Smooth muscle cell (in vitro differentiated cells): ENCODE data around the gene PDZRN3. TPM values are rescaled to one million over a fixed set of nuclear protein-coding genes. Genes with fewer than 3 reads are reported as not detected.

Experiments used
- DNase-seq: peaks from one replicate; lab custom pipeline; 2025; ENCODE audit not compliant: unreplicated experiment; lab: John Stamatoyannopoulos, UW
- H2AFZ ChIP-seq: fragments of 200-600 bp; sonication (generic); 2 replicates; pipeline ENCODE4 v1.6.0; 2016; ENCODE audit warnings: antibody characterized with exemption, low read depth, mild to moderate bottlenecking
- H3F3A ChIP-seq: fragments of 200-600 bp; sonication (generic); 2 replicates; pipeline ENCODE4 v1.6.0; 2017; ENCODE audit warnings: antibody characterized with exemption, low read depth
- H3K27ac ChIP-seq: fragments of 200-600 bp; sonication (generic); 2 replicates; pipeline ENCODE4 v1.5.1; 2016; ENCODE audit warnings: low read depth, mild to moderate bottlenecking
- H3K27me3 ChIP-seq: fragments of 200-600 bp; sonication (generic); 2 replicates; pipeline ENCODE4 v1.6.1; 2016; ENCODE audit warnings: low read depth, mild to moderate bottlenecking
- H3K36me3 ChIP-seq: fragments of 200-600 bp; sonication (generic); 2 replicates; pipeline ENCODE4 v1.5.1; 2016; ENCODE audit warnings: low read depth
- H3K4me1 ChIP-seq: fragments of 200-600 bp; sonication (generic); 2 replicates; pipeline ENCODE4 v1.5.1; 2016; ENCODE audit warnings: low read depth
- H3K4me2 ChIP-seq: fragments of 200-600 bp; sonication (generic); 2 replicates; pipeline ENCODE4 v1.6.0; 2016; ENCODE audit warnings: mild to moderate bottlenecking
- H3K4me3 ChIP-seq: fragments of 200-600 bp; sonication (generic); 2 replicates; pipeline ENCODE4 v1.5.1; 2016; ENCODE audit warnings: mild to moderate bottlenecking
- H3K79me2 ChIP-seq: fragments of 200-600 bp; sonication (generic); 2 replicates; pipeline ENCODE4 v1.6.0; 2016; ENCODE audit warnings: low read depth, mild to moderate bottlenecking
- H3K9ac ChIP-seq: fragments of 200-600 bp; sonication (generic); 2 replicates; pipeline ENCODE4 v1.6.0; 2016; ENCODE audit warnings: low read depth
- H3K9me3 ChIP-seq: fragments of 200-600 bp; sonication (generic); replicated peaks from 2 replicates; pipeline ENCODE4 v1.5.1; 2016; ENCODE audit warnings: low read depth
- H4K20me1 ChIP-seq: fragments of 200-600 bp; sonication (generic); 2 replicates; pipeline ENCODE4 v1.6.0; 2016; ENCODE audit warnings: low read depth
- CTCF ChIP-seq: fragments of 200-600 bp; sonication (generic); IDR thresholded peaks from 2 replicates; pipeline ENCODE4 v1.5.1; 2017; ENCODE audit warnings: borderline replicate concordance, mild to moderate bottlenecking, antibody characterized with exemption; ENCODE audit not compliant: insufficient read depth, poor library complexity, severe bottlenecking
- whole genome bisulfite sequencing: methylation state at CpG from one replicate; pipeline ENCODE4 v1.1.7; 2016; ENCODE audit warnings: low lambda C conversion rate; 5-methylcytosine and 5-hydroxymethylcytosine counted together
- polyA plus RNA-seq: library from polyadenylated mRNA; unstranded; fragments of >200 nt; fragmentation: Nextera tagmentation; extraction: Ambion mirVana; gene quantifications from 2 replicates; pipeline ENCODE4 v1.2.1, GENCODE V29; 2016
- total RNA-seq: library from RNA; depleted of rRNA; stranded (reverse); fragments of >200 nt; gene quantifications from 2 replicates; pipeline ENCODE4 v1.2.3, GENCODE V29; 2014

Gene PDZRN3
- total and polyA plus RNA-seq, 2 experiments from 2014 or later = 99.5 to 128 TPM

DNA sequence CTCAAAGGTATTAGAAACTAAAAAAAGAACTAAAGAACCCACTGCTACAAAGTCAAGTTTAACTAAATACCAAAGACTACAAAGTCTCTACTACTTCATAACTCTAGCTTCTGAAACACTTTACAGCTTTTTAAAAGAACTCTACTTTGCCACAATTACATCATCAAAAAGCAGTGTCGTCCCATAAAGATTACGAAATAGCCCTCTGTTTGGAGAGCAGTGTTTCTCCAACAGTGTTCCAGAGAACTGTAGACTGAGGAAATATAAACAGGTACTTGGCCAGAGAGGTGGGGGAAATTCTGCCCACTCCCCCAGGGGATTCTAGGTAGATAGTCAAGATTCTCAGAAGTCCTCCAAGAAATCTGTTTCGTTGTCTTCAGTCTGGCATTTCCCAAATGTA is 225.6 kb downstream of the PDZRN3 start:
- Histone ChIP-seq H3K4me2 (no peak overlapping the region), H3K36me3 (peaks cover 16% of the 10 kb centered on the region), H3K27me3 (no peaks in the 10 kb centered on the region), H2AFZ (no peak overlapping the region), H3K4me1 (peaks cover 1% of the 10 kb centered on the region), H3K9me3 (no peaks in the 10 kb centered on the region), H3K79me2 (peaks cover under 1% of the 10 kb centered on the region), H3K4me3 (no peak overlapping the region), H3F3A (peaks cover 6% of the 10 kb centered on the region), H3K9ac (no peak overlapping the region), H3K27ac (peak overlapping the region; percentile 3), H4K20me1 (peaks cover 96% of the 10 kb centered on the region)
- DNase-seq = no peak
- no peak for TF ChIP-seq CTCF
- WGBS = 52% methylated on average over 3 of the region's 3 CpGs

DNA sequence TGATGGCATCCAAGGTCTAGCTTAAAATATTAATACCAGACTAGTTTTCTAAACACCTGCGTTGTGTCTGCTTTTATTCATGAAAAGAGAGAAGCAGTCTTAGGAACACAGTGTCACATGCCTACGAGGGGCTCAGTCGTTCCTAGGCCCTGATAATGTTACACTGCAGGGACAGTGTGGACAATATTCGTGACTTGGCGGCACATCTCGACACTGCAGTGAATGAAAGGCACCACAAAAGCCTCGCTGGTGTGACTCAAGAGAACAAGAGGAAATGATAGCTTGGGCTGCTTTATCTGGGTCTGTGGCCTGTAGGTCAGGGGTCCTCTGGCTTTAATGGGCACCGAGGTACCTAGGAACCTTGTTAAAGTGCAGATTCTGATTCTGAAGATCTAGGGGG is 226.7 kb downstream of the PDZRN3 start:
- Histone ChIP-seq H3K9me3 (no peaks in the 10 kb centered on the region), H4K20me1 (peaks cover 96% of the 10 kb centered on the region), H3K79me2 (no peaks in the 10 kb centered on the region), H2AFZ (no peak overlapping the region), H3K27ac (no peak overlapping the region), H3K4me1 (no peaks in the 10 kb centered on the region), H3F3A (peaks cover 4% of the 10 kb centered on the region), H3K36me3 (peaks cover 6% of the 10 kb centered on the region), H3K4me3 (no peak overlapping the region), H3K4me2 (no peak overlapping the region), H3K27me3 (no peaks in the 10 kb centered on the region), H3K9ac (no peak overlapping the region)
- DNase-seq = no peak
- TF ChIP-seq CTCF = no peak
- 95% methylated on average over 8 of the region's 8 CpGs for WGBS

DNA sequence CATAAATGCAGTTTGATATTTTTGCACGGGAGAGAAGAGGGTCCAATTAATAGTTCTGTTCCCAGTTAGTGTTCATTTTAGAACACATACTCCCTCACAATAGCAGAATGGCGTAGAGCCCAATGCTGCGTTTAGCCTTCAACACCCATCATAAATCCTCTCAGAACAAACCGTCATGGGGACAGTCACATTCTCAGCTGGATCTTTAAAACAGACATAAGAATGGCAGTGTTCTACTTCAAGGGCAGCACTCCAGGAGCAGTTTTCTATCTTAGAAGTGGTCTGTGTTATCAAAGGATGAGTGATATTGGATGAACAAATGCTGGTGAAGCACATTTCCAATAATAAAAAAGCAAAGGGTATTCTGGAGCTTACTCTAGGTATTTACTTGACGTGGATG is 230.5 kb downstream of the PDZRN3 start:
- no peak overlapping the region for H2AFZ ChIP-seq
- H3K9ac ChIP-seq = no peak overlapping the region
- peaks cover under 1% of the 10 kb centered on the region for H3F3A ChIP-seq
- no peak for DNase-seq
- peaks cover 93% of the 10 kb centered on the region for H4K20me1 ChIP-seq
- no peaks in the 10 kb centered on the region for H3K4me1 ChIP-seq
- peaks cover 32% of the 10 kb centered on the region for H3K36me3 ChIP-seq
- no peaks in the 10 kb centered on the region for H3K79me2 ChIP-seq
- no peaks in the 10 kb centered on the region for H3K27me3 ChIP-seq
- no peak overlapping the region for H3K27ac ChIP-seq
- 68% methylated on average over 5 of the region's 5 CpGs for WGBS
- H3K4me3 ChIP-seq = no peak overlapping the region
- H3K9me3 ChIP-seq = no peaks in the 10 kb centered on the region
- H3K4me2 ChIP-seq = no peak overlapping the region
- no peak for TF ChIP-seq CTCF

DNA sequence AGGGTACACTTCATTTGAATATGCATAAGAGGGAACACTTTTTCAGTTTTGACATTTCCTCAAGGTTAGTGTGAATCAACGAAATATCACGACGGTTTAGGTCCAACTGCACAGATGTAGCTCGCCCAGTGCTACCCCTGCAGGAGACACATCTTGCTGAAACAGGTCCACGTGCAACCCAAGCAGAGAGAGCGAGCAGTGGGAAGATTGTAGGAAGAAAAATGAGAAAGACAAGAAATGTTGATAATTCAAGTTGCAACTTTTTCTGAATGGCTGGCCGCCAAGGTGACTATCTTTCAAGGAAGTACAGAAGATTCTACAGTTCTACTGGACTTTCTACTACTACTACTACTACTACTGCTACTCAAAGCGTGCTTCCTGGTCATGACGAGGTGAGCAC is 231.7 kb downstream of the PDZRN3 start:
- no peaks in the 10 kb centered on the region for H3K4me1 ChIP-seq

More for the DNA sequence above, 231.7 kb downstream of the PDZRN3 start:
- no peaks in the 10 kb centered on the region for H3K9me3 ChIP-seq
- no peak for DNase-seq
- H3K36me3 ChIP-seq = peaks cover 37% of the 10 kb centered on the region
- H3K9ac ChIP-seq = no peak overlapping the region
- H4K20me1 ChIP-seq = peaks cover 86% of the 10 kb centered on the region
- no peak overlapping the region for H3K27ac ChIP-seq
- H3K79me2 ChIP-seq = no peaks in the 10 kb centered on the region
- TF ChIP-seq CTCF = no peak
- no peak overlapping the region for H3K4me3 ChIP-seq
- H3F3A ChIP-seq = no peaks in the 10 kb centered on the region
- no peak overlapping the region for H2AFZ ChIP-seq
- no peak overlapping the region for H3K4me2 ChIP-seq
- 97% methylated on average over 9 of the region's 9 CpGs for WGBS
- no peaks in the 10 kb centered on the region for H3K27me3 ChIP-seq
